AG08395 (cell line): ENCODE measurements around the gene NINL.

Experiments
- DNase-seq: peaks from one replicate; pipeline ENCODE4 v3.0.0; 2012; ENCODE audit warnings: mixed read lengths, low spot score

Gene NINL

GRCh38 chr20:25407311-25408169 is 177.8 kb downstream of the NINL start, which contains the start of gene GINS1:
TSS of gene GINS1 (plus strand) at chr20:25407673. CDS start at chr20:25407821, 148 bp downstream.
- peak; percentile 95 for DNase-seq
